ENCODE measurements around the gene OR4D11. TPM values are rescaled to one million over a fixed set of nuclear protein-coding genes. Genes with fewer than 3 reads are reported as not detected.
"Not testable (repeated sequence)": the region's sequence is repeated elsewhere in the genome, so short reads cannot be mapped to it uniquely, and the experiment has no call there.

The OR4D11 gene
- total RNA-seq, 1 donor from 2014 or later = not detected

GRCh38 chr11:59523541-59523940 lies 20.2 kb downstream of the OR4D11 start:
- Mint-ChIP-seq H3K4me1 (ENCODE audit: low read depth) (no peaks in the 10 kb centered on the region), H3K9me3 (no peaks in the 10 kb centered on the region), H3K27ac (no peak overlapping the region), H3K27me3 (ENCODE audit: insufficient read depth) (peaks cover 15% of the 10 kb centered on the region), H3K36me3 (ENCODE audit: low read depth) (no peaks in the 10 kb centered on the region), H3K4me3 (no peak overlapping the region)
- intact Hi-C loops (cut with micrococcal nuclease) = no loop called here
- no peak for DNase-seq (ENCODE audit: low spot score)

- no peak for DNase-seq (ENCODE audit: low spot score)
- H3K4me1 Mint-ChIP-seq (ENCODE audit: low read depth) = peaks cover 10% of the 10 kb centered on the region
- no peaks in the 10 kb centered on the region for H3K36me3 Mint-ChIP-seq (ENCODE audit: low read depth)
- intact Hi-C loops (cut with micrococcal nuclease) = no loop called here
- H3K4me3 Mint-ChIP-seq = no peak overlapping the region
- H3K27ac Mint-ChIP-seq = no peak overlapping the region
- H3K27me3 Mint-ChIP-seq (ENCODE audit: insufficient read depth) = peaks cover 9% of the 10 kb centered on the region
- H3K9me3 Mint-ChIP-seq = no peaks in the 10 kb centered on the region
These were observed 25.3 kb downstream of the OR4D11 start for GRCh38 chr11:59528711-59529110.

DNA sequence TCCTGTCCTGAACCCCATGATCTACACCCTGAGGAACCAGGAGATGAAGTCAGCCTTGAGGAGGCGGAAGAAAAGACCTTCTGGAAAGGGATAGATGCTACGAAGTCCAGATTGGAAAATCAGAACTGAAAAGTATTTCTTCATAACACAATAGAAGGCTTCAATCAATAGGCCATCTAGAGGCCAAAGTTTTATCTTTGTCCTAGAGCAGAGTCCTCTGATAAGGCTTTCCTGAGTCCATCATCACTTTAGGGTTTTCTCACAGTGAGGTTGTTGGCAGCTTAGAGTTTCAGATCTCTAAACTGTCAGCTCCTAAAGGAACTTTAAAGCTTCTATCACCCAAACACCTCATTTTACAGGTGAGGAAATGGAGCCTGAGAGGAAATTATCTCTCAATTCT lies 29.2 kb downstream of the OR4D11 start:
- no peaks in the 10 kb centered on the region for H3K36me3 Mint-ChIP-seq (ENCODE audit: low read depth)
- H3K4me1 Mint-ChIP-seq (ENCODE audit: low read depth) = peaks cover 18% of the 10 kb centered on the region
- no peaks in the 10 kb centered on the region for H3K27me3 Mint-ChIP-seq (ENCODE audit: insufficient read depth)
- intact Hi-C loops (cut with micrococcal nuclease) = no loop called here
- no peak overlapping the region for H3K27ac Mint-ChIP-seq
- no peak overlapping the region for H3K4me3 Mint-ChIP-seq
- DNase-seq (ENCODE audit: low spot score) = no peak
- H3K9me3 Mint-ChIP-seq = no peaks in the 10 kb centered on the region

GRCh38 chr11:59534676-59535075 lies 31.3 kb downstream of the OR4D11 start:
- peaks cover 23% of the 10 kb centered on the region for H3K4me1 Mint-ChIP-seq (ENCODE audit: low read depth)
- no peaks in the 10 kb centered on the region for H3K36me3 Mint-ChIP-seq (ENCODE audit: low read depth)
- no peak overlapping the region for H3K27ac Mint-ChIP-seq
- H3K27me3 Mint-ChIP-seq (ENCODE audit: insufficient read depth) = peaks cover 2% of the 10 kb centered on the region
- DNase-seq (ENCODE audit: low spot score) = no peak
- intact Hi-C loops (cut with micrococcal nuclease) = no loop called here
- no peak overlapping the region for H3K4me3 Mint-ChIP-seq
- H3K9me3 Mint-ChIP-seq = no peaks in the 10 kb centered on the region

GRCh38 chr11:59542142-59542810 lies 38.9 kb downstream of the OR4D11 start:
- Mint-ChIP-seq H3K27me3 (ENCODE audit: insufficient read depth) (peaks cover 13% of the 10 kb centered on the region), H3K27ac (no peak overlapping the region), H3K9me3 (no peaks in the 10 kb centered on the region), H3K4me3 (no peak overlapping the region), H3K4me1 (ENCODE audit: low read depth) (peaks cover 9% of the 10 kb centered on the region), H3K36me3 (ENCODE audit: low read depth) (no peaks in the 10 kb centered on the region)
- no peak for DNase-seq (ENCODE audit: low spot score)
- intact Hi-C loops (cut with micrococcal nuclease) = no loop called here

DNA sequence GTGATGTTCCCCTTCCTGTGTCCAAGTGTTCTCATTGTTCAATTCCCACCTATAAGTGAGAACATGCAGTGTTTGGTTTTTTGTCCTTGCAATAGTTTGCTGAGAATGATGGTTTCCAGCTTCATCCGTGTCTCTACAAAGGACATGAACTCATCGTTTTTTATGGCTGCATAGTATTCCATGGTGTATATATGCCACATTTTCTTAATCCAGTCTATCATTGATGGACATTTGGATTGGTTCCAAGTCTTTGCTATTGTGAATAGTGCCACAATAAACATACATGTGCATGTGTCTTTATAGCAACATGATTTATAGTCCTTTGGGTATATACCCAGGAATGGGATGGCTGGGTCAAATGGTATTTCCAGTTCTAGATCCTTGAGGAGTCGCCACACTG lies 40.3 kb downstream of the OR4D11 start:
- H3K4me1 Mint-ChIP-seq (ENCODE audit: low read depth); intact Hi-C loops (cut with micrococcal nuclease); H3K4me3 Mint-ChIP-seq; DNase-seq (ENCODE audit: low spot score); H3K9me3 Mint-ChIP-seq; H3K36me3 Mint-ChIP-seq (ENCODE audit: low read depth); H3K27ac Mint-ChIP-seq: not testable (repeated sequence)
- peaks cover 13% of the 10 kb centered on the region for H3K27me3 Mint-ChIP-seq (ENCODE audit: insufficient read depth)

DNA sequence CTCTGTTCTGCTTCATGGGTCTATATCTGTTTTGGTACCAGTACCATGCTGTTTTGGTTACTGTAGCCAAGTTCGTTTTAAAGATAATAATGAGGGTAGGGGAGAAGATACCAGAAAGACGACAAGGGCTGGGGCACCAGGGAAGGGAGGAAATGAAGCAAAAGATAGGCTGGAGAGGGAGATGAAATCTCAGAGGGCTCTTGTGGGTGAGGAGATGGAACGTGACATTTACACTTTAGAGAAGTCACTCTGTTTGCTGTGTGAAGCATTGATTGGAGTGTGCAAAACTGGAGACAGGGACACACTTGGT lies 41.4 kb downstream of the OR4D11 start:
- no peaks in the 10 kb centered on the region for H3K9me3 Mint-ChIP-seq
- no peaks in the 10 kb centered on the region for H3K36me3 Mint-ChIP-seq (ENCODE audit: low read depth)
- peaks cover 11% of the 10 kb centered on the region for H3K4me1 Mint-ChIP-seq (ENCODE audit: low read depth)
- peaks cover 11% of the 10 kb centered on the region for H3K27me3 Mint-ChIP-seq (ENCODE audit: insufficient read depth)
- intact Hi-C loops (cut with micrococcal nuclease) = no loop called here
- H3K4me3 Mint-ChIP-seq = no peak overlapping the region
- H3K27ac Mint-ChIP-seq = no peak overlapping the region
- no peak for DNase-seq (ENCODE audit: low spot score)

DNA sequence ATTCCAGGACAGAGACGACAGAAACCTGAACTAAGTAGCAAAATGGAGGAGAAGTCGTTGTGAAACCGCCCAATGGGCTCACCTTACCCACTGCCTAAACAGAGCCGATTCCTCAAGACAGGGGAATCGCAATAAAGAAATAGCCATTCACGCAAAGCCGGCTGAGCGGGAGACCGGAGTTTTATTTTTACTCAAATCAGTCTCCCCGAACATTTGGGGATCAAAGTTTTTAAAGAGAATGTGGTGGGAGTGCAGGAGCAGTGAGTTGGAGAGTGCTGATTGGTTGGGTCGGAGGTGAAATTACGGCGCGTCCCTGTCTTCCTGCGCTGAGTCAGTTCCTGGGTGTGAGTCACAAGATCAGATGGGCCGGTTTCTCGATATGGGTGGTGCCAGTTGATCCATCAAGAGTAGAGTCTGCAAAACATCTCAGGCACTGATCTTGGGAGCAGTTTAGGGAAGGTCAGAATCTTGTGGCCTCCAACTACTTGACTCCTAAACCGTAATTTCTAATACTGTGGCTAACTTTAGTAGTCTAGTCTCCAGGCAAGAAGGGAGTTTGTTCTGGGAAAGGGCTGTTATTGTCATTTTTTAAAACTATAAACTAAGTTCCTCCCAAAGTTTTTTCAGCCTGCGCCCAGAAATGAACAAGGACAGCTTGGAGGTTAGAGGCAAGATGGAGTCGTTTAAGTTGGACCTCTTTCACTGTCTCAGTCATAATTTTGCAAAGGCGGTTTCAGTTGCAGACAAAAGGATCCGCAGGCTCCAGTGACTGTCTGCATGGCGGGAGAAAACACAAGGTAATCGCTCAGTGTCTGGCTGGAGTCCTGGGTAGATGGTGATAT lies 42.0 kb downstream of the OR4D11 start:
- intact Hi-C loops (cut with micrococcal nuclease) = no loop called here
- no peaks in the 10 kb centered on the region for H3K9me3 Mint-ChIP-seq
- DNase-seq (ENCODE audit: low spot score) = no peak
- H3K4me1 Mint-ChIP-seq (ENCODE audit: low read depth) = peaks cover 14% of the 10 kb centered on the region
- H3K36me3 Mint-ChIP-seq (ENCODE audit: low read depth) = no peaks in the 10 kb centered on the region
- H3K4me3 Mint-ChIP-seq = no peak overlapping the region
- peaks cover 11% of the 10 kb centered on the region for H3K27me3 Mint-ChIP-seq (ENCODE audit: insufficient read depth)
- H3K27ac Mint-ChIP-seq = no peak overlapping the region

DNA sequence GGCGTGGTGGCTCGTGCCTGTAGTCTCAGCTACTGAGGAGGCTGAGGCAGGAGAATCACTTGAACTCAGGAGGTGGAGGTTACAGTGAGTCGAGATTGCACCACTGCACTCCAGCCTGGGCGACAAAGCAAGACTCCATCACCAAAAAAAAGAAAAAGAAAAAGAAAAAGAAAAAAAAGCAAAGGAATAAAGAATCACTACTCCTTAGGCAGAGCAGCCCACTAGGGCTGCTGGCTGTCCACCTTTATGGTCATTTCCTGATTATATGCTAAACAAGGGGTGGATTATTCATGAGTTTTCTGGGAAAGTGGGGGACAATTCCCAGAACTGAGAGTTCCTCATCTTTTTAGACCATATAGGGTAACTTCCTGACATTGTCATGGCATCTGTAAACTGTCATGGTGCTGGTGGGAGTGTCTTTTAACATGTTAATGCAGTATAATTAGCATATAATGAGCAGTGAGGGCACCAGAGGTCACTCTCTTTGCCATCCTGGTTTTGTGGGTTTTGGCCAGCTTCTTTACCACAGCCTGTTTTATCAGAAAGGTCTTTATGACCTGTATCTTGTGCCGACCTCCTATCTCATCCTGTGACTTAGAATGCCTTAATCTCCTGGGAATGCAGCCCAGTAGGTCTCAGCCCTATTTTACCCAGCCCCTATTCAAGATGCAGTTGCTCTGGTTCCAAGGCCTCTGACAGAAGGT lies 44.4 kb downstream of the OR4D11 start:
- DNase-seq (ENCODE audit: low spot score); H3K9me3 Mint-ChIP-seq; H3K36me3 Mint-ChIP-seq (ENCODE audit: low read depth); H3K27ac Mint-ChIP-seq; H3K4me3 Mint-ChIP-seq; intact Hi-C loops (cut with micrococcal nuclease): not testable (repeated sequence)
- Mint-ChIP-seq H3K27me3 (ENCODE audit: insufficient read depth) (peaks cover 21% of the 10 kb centered on the region), H3K4me1 (ENCODE audit: low read depth) (peaks cover 34% of the 10 kb centered on the region)

DNA sequence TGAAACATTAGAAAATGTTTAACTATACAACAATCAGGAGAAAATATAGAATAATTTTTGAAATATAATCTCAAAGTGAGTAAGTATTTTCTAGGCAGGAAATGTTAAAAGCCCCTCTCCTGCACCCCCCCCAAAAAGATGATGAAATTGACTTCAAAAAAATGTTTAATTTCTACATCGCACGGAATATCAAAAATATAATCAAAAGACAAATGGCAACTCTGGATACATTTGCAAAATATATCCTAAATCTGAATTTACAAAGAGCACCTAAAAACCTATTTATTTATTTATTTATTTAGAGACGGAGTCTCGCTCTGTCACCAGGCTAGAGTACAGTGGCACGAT lies 44.9 kb downstream of the OR4D11 start:
- intact Hi-C loops (cut with micrococcal nuclease) = no loop called here
- Mint-ChIP-seq H3K4me3 (no peak overlapping the region), H3K36me3 (ENCODE audit: low read depth) (no peaks in the 10 kb centered on the region), H3K9me3 (no peaks in the 10 kb centered on the region), H3K27ac (no peak overlapping the region), H3K27me3 (ENCODE audit: insufficient read depth) (peaks cover 23% of the 10 kb centered on the region), H3K4me1 (ENCODE audit: low read depth) (peaks cover 37% of the 10 kb centered on the region)
- DNase-seq (ENCODE audit: low spot score) = no peak

- H3K4me1 Mint-ChIP-seq (ENCODE audit: low read depth) = peaks cover 38% of the 10 kb centered on the region
- H3K27me3 Mint-ChIP-seq (ENCODE audit: insufficient read depth) = peaks cover 19% of the 10 kb centered on the region
- DNase-seq (ENCODE audit: low spot score) = peak; percentile 82
- no peaks in the 10 kb centered on the region for H3K36me3 Mint-ChIP-seq (ENCODE audit: low read depth)
- intact Hi-C loops (cut with micrococcal nuclease) = loop anchor here (1.0 to 10.0 kb wide), 10 partner anchors 13 to 1908 kb away; partner anchors contain the start of genes DTX4, FAM111A, FAM111B and MED19
- H3K27ac Mint-ChIP-seq = peak overlapping the region; percentile 93
- peak overlapping the region; percentile 82 for H3K4me3 Mint-ChIP-seq
- H3K9me3 Mint-ChIP-seq = no peaks in the 10 kb centered on the region
These were observed 47.0 kb downstream of the OR4D11 start for GRCh38 chr11:59550368-59550841.

- peak; percentile 70 for DNase-seq (ENCODE audit: low spot score)
- H3K27me3 Mint-ChIP-seq (ENCODE audit: insufficient read depth) = peaks cover 20% of the 10 kb centered on the region
- intact Hi-C loops (cut with micrococcal nuclease) = loop anchor here (1.0 to 10.0 kb wide), 12 partner anchors 9 to 1909 kb away; partner anchors contain the start of genes DTX4, FAM111A, FAM111B and MED19
- peaks cover 44% of the 10 kb centered on the region for H3K4me1 Mint-ChIP-seq (ENCODE audit: low read depth)
- peak overlapping the region; percentile 93 for H3K27ac Mint-ChIP-seq
- H3K36me3 Mint-ChIP-seq (ENCODE audit: low read depth) = no peaks in the 10 kb centered on the region
- H3K9me3 Mint-ChIP-seq = no peaks in the 10 kb centered on the region
- H3K4me3 Mint-ChIP-seq = peak overlapping the region; percentile 82
These were observed 47.7 kb downstream of the OR4D11 start for GRCh38 chr11:59550842-59551658.

Measured in activated T-helper 1 cell treated with anti-CD3 and anti-CD28 coated beads, Interleukin-12 subunit alpha, Interleukin-12 subunit beta, Interleukin-2, Interleukin-4 antibody, amounts not matched to agents 30 ng/mL and 10 ng/mL and 1 ng/mL, durations not matched to agents 14 hours and 24 hours and 36 hours (primary cell).